GM21723 (cell line): ENCODE results near the gene RASAL2.
A peak's percentile ranks its signal among the peaks of the same experiment; 100 is the strongest.
"Not testable (repeated sequence)": the region's sequence is repeated elsewhere in the genome, so short reads cannot be mapped to it uniquely, and the experiment has no call there.

ENCODE experiments used
- ATAC-seq: cut with Tn5 transposase; IDR thresholded peaks from one replicate; pipeline ENCODE4 v1.9.1; 2021; ENCODE audit warnings: mild to moderate bottlenecking, moderate library complexity; ENCODE audit not compliant: unreplicated experiment

Gene RASAL2

DNA sequence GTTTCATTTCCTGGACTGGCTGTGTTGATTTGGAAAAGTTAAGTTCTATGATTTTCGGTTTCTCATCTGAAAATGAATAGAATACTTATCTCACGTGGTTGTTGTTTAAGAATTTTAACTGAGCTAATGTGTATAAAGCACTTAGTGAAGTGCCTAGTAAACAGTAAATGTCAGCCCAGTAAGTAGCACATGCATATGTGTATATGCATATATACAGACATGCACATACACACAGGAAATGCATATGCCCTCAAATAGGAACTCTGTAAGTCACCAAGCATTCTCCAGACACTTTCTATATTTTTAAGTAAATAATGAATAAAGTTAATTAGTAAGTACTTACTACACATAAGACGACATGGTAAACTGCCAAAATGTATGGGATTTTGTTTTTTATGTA, 274.3 kb downstream of the RASAL2 start:
- no peak for ATAC-seq

DNA sequence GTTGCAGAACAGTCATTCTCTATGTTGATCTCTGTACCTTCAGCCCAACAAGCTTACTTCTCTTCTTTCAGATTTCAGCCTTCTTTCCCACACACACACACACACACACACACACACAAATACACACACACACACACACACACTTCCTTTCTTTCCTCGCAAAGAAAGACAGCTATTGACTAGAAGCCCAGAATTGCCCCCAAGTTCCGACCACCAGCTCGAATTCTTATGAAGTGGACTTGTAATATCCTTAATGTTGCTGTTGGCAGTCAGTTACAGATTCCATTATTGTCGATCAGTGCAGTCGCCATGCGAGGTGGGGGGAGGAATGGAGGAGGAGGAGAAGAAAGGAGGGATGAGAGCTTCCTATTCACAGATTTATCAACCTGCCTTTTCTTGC, 277.3 kb downstream of the RASAL2 start:
- no peak for ATAC-seq

DNA sequence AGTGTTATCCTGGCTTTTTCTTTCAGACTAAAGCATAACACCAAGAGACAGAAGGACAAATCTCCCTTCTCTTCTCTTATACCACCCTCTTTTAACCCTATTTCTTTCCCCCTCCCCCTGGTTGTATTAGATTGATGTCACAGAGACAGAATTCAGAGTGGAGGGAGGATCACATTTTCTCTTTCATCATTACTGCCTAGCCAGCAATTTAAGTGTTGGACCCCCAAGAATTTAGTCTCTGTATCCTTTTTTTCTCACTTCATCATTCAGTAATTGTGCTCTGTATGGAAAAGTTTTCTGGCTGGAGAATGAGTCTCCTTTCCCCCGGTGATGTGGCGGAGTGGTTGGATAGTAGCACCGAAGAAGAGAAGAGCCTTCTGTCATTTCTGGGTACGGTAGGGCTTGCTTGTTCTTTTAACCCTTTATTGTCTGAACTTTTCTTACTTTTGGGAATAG, 278.1 kb downstream of the RASAL2 start:
- ATAC-seq: no peak

DNA sequence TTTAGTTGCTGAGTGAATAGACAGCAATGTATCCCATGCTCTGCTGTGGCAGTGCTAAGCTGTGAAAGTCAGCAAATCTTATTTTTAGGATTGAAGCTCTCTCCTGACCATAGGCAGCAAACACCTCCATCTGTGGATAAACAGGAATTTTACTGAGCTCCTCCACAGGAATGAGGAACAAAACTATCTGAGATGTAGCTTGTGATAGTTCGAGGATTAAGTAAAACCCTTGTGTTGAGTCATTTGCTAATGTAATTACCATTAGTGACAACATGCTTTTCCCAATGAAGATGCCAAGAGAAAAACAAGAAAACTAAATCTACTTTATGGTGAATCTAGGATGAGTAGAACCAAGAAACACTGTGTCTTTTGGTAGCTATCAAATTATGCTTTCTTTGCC, 280.1 kb downstream of the RASAL2 start:
- no peak for ATAC-seq

DNA sequence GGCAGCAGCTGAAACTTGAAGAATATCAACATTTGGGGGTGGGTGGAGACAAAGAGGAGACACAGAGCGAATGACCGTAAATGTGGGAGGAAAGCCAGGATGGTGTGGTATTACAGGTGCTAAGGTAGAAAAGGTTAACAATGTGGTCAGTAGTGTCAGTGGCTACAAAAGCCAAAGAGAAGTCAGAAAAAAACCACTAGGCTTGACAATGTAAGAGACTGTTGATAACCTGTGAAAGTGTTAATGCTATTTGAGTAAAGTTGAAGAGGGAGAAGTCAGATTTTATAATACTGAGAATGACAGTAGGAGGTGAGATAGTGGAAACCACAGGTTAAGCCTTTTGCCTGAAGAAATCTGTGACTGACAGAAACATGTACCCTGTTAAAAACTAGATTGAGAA, 282.1 kb downstream of the RASAL2 start:
- ATAC-seq: no peak

DNA sequence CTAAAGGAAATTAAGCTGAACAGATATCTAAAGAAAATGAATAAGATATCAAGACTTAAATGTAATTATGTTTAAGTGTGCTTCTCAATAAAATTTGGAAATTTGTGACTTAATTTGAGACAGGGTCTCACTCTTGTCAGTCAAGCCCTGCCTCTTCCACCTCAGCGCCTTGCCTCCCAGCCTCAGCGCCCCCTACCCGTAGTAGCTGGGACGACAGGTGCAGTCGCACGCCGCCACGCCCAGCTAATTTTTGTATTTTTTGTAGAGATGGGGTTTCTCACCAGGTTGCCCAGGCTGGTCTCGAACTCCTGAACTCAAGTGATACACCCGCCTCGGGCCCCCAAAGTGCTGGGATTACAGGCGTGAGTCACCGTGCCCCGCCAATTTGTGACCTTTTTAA, 285.9 kb downstream of the RASAL2 start:
- no peak for ATAC-seq

DNA sequence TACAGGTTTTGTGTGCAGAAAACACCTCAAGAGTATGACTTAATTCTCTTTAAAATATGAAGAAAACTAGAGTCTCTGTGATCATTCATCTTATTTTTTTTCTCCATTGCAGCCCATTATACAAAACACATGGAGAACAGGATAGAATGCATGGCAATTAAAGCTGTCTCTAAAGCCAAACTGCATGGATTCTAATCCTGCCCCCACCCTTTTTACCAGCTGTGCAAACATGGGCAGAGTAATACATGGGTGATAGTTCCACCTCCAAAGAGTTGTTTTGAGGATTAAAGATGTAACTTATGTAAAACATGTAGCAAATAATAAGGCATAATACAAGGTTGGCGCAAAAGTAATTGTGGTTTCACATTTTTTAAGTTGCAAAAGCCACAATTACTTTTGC, 288.5 kb downstream of the RASAL2 start:
- no peak for ATAC-seq

DNA sequence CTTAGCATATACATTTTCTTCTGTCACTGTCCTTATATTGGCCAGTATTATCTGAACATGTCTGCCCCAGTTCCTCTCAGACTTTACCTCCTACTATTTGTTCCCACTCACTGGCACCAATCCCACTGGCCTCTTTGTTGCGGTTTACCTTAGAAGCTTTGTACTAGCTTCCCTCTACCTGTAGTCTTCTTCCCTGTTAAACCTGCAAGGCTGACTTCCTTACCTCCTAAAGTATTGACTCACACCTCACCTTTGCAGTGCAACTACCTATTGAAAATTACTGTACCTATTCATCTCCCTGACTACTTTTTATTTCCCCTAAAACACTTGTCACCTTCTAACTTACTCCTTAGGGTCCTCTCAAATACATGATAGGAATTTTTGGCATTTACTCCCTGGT, 291.8 kb downstream of the RASAL2 start:
- ATAC-seq: no peak

DNA sequence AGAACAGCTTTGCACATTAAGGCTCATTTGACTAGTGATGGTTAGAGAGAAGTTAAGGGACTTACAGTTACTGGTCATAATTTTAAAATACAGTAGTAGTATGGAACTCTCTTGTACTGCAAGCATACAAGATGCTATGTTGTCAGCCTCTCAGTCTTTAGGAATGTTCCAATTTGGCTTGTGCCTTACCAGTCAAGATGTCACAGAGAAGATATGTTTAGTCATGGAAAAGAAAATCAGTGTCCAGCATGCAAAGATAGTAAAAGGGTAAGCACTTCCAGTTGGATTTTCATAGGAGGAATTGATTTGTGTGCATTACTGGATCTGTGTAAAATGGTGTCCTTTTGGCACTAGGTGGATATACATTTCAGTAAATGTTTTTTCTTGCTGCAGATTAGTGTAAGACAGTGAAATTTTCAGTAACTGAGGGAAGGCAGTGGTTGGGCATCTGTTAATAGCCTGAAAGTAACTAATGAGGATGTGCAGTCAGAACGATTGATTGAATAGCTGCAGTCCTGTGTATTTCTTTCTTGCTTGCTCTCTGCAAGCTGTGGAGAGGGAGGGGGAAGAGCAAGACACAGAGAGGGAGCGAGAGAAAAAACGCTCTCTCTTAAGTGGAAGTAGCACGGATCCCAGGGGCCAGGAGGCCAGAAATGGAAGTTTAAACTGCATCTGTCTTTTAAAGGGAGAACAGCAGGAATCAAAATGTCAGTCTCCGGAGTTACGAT, 294.7 kb downstream of the RASAL2 start:
- ATAC-seq: no peak

DNA sequence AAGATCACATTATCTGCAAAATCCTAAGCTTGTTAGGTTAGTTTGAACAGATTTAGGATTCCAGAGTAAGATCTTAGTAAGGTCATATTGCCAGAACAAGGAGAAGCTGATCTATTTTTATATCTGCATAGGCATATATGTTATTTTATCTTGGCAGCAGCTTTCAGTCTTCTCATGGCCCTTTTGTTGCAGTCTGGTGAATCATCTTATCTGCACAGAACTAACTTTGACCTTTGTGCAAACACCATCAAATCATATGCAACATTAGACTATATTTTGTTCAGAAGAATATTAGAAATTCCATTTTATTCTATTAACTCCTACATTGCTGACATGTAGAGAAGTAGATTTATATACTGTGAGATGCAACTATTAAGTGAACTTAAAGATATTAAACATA, 295.5 kb downstream of the RASAL2 start:
- ATAC-seq: no peak

DNA sequence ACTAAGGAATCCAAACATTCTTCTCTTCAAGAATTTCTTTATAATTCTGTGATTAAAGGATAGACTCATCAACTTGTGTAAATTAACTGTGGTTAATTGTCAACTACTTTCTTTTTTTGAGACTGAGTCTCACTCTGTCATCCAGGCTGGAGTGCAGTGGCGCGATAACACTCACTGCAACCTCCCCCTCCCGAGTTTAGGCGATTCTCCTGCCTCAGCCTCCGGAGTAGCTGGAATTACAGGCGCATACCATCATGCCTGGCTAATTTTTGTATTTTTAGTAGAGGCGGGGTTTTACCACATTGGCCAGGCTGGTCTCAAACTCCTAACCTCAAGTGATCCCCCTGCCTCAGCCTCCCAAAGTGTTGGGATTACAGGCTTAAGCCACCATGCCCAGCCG, 296.4 kb downstream of the RASAL2 start:
- not testable (repeated sequence) for ATAC-seq

DNA sequence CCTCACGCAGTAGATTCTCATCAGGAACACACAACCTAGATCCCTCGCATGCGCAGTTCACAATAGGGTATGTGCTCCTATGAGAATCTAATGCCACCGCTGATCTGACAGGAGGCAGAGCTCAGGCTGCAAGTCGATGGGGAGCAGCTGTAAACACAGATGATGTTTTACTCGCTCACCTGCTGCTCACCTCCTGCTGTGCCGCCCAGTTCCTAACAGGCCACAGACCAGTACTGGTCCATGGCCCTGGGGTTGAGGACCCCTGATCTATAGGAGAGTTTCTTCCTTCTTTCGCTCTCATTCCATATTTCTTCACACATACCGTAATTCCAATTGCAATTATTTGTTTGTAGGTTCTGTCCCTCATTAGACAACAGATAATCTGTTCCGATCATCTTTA, 299.5 kb downstream of the RASAL2 start:
- ATAC-seq: no peak

DNA sequence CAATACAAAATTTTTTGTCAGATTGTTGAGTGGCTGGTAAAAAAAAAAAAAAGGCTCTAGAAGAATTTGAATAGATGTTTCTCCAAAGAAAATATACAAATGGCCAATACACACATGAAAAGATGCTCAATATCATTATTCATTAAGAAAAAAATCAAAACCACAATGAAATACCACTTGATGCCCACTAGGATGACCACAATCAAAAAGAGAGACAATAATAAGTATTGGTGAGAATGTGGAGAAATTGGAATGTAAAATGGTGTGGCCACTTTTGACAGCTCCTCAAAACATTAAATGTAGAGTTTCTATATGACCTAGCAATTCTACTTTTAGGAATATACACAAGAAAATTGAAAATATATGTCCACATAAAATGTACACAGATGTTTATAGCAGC, 302.9 kb downstream of the RASAL2 start:
- no peak for ATAC-seq

DNA sequence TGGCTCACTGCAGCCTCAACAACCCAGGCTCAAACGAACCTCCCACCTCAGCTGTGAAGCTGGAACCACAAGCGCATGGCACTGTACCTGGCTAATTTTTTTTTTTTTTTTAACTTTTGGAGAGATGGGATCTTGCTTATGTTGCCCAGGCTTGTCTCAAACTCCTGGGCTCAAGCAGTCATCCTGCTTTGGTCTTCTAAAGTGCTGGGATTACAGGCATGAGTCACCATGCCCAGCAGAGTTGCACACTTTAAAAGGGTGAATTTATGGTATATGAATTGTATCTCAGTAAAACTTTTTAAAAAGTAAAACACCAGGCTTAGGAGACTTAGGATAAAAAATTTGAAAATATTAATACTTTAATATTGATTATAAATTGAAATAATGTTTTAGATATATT, 303.8 kb downstream of the RASAL2 start:
- ATAC-seq: no peak

DNA sequence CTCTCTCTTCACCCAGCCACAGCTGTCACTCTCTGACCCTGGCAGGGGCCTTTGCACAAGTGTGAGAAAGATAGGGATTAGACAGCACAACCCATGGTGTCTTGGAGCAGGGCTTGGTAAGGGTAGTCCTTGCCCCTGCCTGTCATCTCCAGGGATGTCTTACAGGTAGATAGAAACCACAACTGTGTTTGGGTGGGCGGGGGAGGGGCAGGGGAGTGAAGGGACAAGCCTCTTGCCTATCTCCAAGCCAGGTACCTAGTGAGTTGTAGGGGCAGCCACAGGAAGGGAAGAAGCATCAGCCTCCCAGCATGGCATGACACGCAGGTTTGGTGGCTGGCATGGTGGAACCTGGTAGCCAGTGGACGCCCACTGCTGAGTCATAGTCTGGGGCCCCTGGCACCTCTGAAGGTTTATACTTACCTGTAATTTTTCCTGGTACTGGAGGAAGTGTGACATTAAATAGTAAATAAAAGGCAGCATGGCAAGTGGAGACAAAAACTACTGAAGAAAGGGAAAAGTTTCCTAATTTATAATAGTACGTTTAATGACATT, 305.3 kb downstream of the RASAL2 start:
- no peak for ATAC-seq

DNA sequence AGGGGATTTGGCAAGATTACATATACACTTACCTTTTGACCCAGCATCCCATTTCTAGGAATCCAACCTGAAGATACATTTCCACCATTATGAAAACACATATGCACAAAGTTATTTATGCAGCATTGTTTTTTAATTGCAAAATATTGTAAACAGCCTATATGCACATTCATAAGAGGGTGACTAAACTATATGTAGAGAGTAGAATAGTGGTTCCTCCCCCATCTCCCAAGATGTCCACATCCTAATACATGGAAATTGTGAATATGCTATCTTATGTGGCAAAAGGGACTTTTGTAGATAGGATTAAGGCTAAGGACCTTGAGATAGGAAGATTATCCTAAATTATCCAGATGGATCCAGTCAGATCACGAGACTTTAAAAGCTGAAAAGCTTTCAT, 311.2 kb downstream of the RASAL2 start:
- no peak for ATAC-seq

DNA sequence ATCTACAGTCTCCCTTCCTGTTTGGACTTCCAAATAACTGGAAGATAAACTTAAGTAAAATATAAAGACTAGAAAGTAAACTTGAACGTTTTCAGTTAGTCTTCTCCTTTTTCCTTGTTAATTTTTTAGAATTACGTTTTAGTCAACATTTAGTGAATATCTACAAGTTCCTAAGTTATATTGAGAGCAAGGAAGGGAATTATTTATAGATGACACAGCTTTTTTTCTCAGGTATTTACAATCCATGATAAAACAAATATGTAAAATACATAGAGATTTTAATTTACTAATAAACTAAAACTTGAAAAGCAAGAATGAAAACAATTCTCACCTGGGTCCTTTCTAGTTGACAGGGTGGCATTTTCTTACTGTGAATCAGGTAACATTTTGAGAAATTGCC, 313.3 kb downstream of the RASAL2 start:
- ATAC-seq: no peak

DNA sequence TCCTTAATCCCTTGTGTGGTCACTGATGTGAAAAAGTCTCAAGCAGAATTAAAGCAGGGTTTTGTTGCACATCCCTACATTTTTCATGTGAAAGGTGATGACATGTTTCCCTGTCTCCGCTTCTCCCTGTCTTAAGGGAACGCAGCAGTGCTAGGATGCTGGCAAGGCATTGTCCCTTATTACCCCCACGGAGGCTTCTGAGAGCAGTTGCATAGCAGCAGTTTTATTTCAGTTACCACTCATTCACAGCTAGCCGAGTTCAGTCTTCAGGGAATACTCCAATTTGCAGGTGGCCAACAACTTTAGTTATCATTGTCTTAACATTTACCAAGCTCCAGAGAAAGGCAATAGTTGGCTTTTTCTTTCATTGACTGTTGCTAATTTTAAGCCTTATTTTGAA, 313.8 kb downstream of the RASAL2 start:
- ATAC-seq: no peak

DNA sequence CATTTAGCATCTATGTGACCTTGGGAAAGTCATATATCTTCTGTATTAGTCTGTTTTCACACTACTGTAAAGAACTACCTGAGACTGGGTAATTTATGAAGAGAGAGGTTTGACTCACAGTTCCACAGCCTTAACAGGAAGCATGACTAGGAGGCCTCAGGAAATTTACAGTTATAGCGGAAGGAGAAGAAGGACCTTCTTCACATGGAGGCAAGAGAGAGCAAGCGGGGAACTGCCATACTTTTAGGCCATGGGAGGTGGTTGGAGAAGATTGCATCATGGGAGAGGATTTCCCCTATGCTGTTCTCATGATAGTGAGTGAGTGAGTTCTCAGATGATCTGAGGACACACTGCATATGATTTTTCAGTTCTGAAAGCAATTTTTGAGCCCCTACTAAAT, 315.0 kb downstream of the RASAL2 start:
- ATAC-seq: no peak

DNA sequence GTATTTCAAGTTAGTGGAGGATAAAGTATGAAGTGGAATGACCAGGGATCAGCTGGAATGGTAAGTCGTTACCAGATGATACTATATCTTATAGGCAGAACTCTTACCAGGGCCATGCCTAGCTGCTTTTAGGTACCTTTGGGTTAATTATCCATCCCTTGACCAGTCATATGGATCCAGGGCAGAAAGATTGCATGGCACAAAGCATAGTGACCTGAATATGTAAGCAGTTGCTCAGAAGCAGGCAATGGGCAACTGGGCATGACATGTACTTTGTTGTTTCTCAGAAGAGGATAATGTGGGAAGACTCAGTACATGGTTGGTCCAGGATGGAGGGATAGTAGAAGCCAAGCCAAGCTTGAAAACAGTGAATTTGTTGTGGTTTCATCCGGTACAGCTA, 315.6 kb downstream of the RASAL2 start:
- no peak for ATAC-seq

DNA sequence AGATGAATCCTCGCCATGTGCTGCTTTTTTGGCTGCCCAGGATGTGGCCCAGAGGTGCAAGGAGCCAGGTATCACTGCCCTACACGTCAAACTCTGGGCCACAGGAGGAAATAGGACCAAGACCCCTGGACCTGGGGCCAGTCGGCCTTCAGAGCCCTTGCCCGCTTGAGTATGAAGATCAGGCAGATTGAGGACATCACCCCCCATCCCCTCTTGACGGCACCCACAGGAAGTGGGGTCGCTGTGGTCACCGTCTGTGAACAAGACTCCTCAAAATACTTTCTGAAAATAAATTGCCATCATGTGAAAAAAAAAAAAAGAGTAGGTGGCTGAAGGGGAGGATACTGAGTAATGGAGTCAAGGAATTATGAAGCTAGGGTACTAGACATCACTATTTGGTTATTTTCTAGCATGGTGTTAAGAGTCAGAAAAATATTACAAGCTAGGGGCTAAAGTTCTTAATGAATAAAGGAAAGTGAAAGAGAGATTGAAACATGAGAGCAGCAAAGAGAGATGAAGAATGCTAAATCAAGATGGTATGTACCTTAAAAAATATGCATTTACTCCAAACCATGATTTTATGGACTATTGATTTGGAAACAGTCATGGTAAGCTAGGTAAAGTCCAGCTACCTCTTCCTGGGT, 318.0 kb downstream of the RASAL2 start:
- peak; percentile 82 for ATAC-seq

DNA sequence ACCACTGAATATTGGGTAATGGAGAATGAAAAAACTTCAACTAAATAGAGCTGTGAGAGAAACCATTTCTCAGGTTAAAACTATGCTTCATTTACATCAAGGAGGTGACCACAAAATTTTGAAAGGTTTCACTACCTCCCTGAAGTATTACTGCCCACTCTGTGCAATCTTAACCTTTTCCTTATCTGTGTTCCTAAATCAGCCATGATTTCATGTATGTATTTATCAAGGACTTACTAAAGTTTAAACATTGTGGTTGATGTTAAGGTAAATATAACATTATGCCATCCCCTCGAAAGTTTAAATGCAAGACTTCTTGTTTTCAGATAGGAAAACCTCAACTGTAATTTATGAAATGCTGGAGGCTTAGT, 318.5 kb downstream of the RASAL2 start:
- ATAC-seq: peak; percentile 94

DNA sequence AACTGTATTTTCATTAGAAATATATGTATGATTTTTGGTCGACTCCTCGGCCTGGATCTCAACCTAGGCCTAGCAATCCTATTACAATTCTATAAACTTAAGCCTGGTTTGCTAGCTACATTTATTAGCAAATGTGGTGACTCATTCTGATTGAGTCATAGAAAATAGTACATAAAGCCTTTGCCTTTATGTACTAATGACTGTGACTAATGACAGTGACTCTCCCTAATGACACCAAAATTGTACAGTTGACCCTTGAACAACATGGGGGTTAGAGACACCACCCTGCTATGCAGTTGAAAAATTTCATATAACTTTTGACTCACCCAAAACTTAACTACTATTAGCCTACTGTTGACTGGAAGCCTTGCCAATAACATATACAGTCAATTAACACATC, 324.0 kb downstream of the RASAL2 start:
- ATAC-seq: no peak
